OCI-M2 (cell line): ENCODE results near the gene GGCT.

Experiments
- DNase-seq: peaks from one replicate; lab custom pipeline; 2025; ENCODE audit not compliant: unreplicated experiment; lab: John Stamatoyannopoulos, UW

GGCT gene

DNA sequence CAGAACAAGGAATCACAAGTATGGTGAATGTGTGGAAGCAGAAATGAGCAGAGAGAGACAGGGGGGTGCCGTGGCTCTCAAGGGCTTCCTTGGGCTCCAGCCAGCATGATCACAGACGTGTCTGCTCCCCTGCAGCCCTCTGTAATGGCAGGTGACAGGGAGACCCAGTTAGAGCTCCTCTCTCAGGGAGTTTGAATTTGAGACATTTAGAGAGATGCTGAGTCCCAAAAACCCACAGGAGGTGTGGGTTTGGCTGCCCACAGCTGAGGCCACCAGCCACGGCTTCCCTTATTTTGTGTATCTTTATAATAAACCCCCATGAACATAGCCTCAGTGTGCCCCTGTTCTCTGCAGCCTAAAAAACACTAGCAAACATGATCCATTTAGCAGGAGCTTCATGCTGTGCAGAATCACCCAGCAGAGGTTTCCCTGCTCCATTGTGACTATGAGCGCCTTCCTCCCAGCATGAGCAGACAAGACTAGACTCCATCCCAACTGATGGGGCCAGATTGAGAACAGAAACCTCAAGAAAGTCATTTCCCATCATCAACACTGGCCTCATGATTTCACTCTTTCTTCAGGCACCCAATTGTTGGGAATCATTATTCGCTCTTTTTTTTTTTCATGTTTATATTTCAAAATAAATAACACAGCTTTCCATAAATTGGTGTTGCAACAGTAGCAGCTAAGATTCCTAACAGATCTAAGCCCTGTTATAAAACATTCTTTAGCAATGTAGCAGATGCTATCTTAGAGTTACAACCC is 39.4 kb downstream of the GGCT start:
- DNase-seq = no peak

DNA sequence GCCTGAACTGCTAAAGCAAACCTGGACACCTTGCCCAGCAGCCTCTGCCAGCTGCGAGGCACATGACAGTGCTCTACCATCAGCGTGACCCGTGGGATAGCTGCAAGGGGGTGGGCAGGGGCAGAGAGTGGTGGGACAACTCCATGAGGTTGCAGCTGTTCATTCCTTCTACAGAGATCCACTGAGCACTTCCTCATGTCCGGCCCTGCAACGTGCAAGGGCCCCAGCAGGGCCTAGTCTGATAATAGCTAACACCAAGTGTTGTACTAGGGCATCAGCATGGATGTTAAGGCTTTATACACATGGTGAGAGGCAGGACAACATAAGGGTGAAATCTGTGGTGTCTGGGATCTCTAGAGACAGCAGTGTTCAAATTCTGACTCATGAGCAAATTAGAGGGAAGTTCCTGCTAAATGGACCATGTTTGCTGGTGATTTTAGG is 40.4 kb downstream of the GGCT start:
- no peak for DNase-seq

DNA sequence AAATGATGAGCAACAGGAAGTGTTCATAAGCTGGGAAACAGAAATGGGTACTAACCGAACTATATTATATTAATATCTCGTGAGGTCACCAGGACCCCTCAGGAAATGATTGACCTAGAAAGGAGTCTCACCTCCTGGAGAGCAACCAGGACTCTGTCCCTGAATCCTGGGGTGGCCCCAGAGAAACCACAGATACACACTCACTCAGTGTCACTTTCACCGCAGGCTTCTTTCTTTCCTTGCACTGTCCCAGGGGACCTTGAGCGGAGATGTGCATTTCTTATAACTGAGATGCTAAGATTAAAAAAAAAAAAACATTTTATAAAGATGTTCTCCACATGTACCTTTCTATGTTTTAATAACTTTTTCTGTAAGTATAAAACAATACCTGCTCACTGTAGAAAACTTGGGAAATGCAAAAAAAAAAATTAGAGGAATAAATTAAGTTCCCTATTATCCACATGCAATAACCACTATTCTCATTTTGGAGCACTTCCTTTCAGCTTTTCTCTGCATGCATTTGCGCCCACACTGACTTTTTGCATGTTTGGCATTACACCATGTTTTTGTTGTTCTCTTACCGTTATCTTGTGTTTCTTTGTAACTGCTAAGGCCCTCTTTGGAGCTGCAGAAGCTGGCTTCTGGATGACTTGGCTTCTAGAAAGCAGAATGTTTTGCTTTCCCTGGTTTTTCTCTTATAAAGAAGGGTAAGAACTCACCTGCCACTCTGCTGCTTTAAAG is 41.1 kb downstream of the GGCT start:
- DNase-seq = no peak

DNA sequence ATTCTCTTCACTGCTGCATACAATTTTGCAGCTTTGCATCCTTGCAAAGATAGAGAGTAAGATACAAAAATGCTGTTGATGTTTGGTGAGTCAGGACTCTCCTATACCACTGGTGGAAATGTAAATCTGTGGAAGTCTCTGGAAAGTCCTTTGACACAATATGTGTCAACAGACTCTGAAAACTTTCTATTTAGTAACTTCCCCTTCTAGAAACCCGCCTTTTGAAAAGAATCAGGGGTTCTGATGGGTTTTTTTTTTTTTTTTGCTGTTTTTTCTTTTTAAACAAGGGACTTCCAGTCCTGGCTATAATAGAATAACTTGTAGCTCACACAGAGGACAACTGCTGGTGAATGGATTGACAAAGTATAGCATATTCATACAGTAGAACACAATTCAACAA is 42.5 kb downstream of the GGCT start:
- no peak for DNase-seq

DNA sequence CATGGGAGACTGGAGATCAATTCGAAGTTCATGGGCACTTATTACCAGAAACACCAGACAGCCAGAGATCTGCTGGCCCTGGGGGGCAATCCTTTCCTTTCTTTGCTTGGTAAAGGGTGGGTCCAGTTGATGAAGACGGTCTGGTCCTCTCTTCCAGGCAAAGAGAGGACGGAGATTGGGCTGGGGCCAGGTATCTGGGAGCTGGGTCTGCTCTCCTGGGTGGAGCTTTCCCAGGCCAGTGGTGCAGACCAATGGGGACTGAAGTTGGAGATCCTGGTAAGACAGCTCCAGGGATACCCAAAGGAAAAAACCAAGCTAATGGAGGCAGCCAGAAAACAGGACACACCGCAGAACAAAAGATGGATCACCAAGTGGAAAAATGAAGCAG is 44.4 kb downstream of the GGCT start:
- no peak for DNase-seq

DNA sequence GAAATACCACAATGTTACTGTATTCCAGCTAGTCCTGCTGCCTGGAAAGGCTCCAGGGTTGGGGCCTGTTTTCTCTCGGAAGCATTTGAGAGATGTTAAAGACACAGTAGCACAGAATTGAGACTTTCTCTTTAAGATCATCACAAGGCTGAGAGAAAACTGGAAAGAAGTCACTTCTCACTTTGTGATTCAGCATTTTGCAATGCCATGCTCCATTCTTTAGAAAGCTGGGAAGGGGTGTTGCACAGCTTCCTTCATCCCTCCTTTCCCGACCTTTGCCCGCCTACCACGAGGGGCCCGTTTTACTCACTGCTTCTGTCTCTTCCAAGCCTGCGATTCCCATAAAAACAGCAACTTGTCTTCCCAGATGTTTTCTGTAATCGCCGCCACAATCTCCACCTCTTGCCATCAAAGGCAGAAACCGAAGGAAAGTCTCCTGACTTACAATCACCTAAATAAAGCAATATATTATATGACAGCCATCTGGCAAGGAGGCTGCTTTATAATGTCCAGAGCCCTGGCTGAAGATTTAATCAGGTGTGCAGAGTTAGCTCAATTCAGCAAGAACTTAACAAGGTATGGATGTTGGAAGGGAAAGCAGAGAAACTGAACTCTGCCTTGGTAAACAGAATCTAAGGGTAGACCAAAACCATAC is 44.9 kb downstream of the GGCT start:
- DNase-seq = no peak

DNA sequence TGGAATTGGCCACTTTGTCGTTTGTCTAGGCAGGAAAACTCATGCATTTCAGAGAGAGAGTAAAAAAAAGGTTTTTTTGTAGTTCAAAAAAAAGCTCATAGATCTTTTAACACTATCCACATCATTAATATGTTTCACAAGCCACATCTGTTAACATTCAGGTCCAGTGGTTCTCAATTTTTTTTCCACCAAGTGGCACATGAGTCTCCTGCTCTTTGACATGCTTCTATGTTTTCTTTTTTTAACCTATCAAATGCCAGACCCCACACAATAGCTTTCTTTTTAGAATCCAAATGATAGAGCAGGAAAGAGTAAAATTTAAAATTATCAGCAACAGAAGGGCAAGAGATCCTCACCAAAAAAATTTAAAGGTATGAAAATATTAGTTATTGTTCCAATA is 46.3 kb downstream of the GGCT start:
- DNase-seq = no peak

DNA sequence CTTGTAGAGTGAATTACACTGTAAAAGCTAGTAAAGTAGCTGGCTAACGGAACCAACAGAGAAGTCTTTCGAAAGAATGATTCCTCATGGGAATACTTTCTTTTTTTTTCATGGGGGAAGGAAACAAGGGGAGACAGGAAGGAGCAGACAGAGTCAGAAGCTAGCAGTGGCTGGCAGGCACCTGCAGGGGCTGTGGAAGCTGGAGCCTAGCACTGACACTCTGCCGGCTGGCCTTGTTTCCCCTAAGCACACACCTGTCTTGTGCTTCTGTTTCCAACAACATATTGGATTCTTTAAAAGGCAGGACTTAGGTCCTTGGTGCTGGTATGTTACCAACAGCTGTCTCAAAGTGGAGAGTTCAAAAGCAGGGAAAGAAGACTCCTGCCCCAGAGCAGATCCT is 50.7 kb downstream of the GGCT start:
- no peak for DNase-seq

DNA sequence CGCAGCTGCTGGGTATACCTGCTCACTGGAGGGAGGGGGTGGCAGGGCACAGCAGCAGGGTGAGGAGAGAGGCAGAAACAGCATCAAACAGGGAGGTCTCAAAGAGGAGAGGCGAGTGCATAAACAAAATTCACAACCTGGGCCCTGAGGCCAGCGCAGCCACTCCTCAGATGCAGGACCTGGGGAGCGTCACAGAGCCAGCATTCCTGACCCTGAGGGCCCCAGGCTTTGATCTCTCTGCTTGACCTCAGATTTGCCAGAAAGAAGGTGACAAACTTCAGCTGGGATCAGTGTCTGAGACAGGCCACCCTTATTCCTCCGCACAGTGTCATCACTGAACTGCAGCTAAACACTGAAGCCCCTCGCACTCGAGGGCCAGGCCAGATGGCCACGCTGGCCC is 51.6 kb downstream of the GGCT start:
- DNase-seq = no peak

DNA sequence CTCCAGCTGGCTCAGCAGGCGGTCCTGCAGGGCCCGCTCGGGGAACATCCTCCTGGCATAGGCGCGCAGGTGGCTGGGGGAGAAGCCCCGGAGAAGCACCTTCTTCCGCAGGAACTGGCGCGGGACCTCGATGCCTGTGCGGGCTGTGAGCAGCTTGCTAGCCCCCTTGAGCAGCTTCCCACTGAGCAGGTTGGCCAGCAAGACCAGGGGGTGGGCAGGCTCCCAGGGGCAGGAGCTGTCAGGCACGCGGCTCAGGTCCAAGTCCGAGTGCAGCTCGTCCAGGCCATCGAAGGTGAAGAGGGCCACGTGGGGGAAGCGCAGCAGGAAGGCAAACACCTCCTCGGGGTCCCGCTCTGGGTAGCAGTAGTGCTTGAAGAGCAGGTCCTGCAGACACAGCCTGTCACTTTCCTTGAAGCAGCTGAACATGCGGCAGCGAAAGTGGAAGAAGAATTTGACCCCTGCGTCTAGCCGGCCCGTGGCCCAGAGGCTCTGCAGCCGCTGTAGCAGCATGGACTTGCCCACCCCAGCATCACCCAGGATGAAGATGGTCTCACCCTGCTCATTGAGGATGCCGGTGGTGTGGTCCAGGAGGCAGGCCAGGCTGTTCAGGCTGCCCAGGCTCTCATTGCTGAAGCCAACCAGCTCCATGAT is 52.2 kb downstream of the GGCT start:
- no peak for DNase-seq

DNA sequence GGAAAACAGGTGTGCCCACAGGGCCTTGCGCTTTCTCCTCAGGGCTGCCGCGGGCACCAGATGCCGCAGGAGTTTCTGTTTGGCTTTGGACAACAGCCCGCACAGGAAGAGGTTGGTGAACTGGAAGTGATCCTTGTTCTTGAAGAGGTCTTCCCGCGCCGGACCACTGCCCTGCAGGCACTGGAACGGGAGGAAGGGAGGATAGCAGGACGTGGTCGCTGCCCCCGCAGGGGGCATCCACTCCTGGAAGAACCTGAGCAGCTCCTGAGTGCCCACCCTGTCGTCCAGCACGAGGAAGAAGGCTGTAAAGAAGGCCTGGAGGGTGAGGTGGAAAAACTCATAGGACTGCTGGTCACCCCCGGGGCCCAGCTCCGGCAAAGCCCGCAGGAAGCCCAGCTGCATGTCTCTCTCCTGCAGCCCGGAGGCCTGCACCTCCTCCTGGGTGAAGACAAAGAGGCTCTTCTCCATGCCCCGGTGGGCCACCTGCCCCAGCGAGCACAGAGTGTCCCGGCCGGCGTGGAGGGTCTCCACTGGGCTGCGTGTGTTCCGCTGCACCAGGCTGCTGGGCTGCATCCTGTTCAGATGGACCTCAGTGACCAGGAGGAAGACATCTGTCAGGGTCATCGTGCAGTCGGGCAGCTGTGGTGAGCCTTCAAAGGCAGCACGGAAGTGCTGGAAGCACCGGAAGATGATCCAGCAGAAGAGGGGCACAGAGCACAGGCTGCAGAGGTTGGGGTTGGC is 52.9 kb downstream of the GGCT start:
- no peak for DNase-seq

DNA sequence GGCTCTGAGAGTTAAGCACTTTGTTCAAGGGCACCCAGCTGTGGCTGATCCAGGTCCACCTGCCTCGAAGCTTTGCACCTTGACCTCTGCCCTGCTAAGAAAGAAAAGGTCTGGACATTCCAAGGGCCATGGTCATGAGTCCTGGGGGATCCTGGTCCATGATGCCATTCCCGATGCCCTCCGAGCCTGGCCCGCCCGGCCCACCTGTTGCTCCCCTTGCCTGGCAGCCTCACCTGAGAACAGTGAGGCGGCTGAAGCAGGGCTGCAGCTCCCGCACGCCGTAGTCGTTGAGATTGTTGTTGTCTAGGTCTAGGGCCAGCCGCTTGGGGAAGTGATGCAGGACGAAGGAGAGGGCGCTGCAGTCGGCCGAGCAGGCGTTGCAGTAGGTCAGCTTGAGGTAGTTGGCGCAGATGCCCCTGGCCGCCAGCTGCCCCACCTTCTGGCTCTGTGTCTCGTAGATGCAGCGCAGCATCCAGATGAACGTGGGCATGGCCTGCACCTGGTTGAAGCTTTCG is 53.6 kb downstream of the GGCT start:
- DNase-seq = no peak

DNA sequence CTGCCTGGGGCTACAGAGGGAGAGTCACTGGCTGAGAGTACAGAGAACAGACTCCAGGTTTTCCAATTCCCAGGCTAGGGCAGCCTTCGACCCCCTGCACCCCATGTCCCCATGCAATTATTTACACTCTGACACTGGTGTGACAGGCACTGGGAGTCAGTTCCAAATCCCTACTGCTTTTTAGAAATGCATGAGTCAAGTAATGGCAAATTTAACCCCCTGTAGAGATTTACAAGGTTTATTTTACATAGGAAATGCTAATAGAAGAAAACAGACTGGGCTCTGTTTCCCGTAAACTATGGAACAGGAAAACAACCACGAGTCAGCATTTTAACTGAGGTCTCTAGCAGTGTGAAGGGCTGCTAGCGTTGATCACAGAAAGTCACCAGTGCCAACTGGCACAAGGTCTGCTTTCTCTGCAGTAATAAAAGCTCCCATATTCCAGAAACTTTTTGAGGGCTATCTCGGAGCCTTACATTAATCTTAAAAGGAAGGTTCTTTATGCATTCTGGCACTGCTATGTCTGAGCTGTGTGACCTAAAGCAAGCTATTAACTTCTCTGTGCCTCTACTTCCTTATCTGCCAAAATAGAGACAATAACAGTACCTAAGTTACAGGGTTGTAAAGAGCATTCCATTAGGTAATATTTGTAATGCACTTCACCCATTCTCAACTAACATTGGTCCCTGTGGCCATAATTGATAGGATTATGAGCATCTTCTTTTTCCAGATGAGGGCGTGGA is 54.2 kb downstream of the GGCT start:
- no peak for DNase-seq

DNA sequence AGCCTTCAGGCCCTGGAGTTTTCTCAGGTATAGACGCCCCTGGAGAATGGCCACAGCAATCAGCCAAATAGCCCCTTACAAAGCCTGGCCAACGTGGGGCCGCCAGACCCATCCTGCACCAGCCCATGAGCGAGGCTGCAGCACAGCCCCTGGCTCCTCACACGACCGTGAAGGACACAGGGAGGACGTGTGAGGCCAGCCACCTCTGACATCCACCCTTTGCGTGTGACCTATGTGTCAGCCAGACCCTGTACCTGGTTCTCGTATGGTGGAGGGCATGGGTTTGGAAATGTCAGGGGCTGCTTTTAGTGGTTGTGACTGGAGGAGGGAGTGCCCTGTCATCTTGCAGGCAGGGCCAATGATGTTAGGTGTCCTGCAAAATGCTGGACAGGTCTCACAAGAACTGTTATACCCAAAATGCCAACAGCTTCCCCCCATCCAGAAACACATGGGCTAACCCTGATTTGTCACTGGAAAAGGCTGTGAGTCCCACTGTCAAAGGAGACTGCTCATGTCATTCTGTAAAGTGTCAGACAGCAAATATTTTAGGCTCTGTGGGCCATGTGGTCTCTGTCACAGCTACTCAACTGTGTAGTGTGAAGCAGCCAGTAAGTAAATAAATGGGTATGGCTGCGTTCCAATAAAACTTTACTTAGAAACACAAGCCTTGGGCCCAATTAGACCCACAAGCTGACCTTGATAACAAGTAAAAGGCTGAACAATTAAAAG is 56.0 kb downstream of the GGCT start:
- DNase-seq = no peak

DNA sequence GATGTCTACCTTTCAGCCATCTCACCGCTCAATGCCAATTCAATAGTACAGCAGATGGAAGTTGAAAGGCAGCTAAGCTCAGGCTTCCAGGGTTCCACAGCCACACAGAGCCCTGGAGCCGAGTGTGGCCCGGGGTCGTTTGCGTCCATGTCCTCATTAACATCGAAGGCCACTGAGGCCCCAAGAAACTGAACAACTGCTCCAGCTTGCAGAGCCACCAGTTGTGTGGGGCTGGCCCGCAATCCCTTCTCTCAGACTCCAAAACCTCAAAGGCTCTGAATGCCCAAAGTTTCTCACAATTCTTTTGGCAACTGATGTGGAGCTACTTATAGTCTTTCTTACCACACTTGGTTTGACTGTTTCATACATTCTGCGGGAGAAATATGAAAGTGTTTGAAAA is 57.2 kb downstream of the GGCT start:
- no peak for DNase-seq
